Neuron (in vitro differentiated cells): Measurements from ENCODE around the gene GTF2B.
"Not testable (repeated sequence)": the region's sequence is repeated elsewhere in the genome, so short reads cannot be mapped to it uniquely, and the experiment has no call there.

Source experiments
- H2AFZ ChIP-seq: one replicate; pipeline ENCODE4 v1.6.1; 2013; ENCODE audit warnings: low read depth, mild to moderate bottlenecking, inconsistent platforms, low read length, moderate library complexity
- H3K27me3 ChIP-seq: one replicate; pipeline ENCODE4 v1.6.1; 2013; ENCODE audit warnings: low read length; ENCODE audit not compliant: insufficient read depth
- H3K36me3 ChIP-seq: one replicate; pipeline ENCODE4 v1.6.1; 2013; ENCODE audit warnings: low read length; ENCODE audit not compliant: insufficient read depth
- H3K4me1 ChIP-seq: one replicate; pipeline ENCODE4 v1.6.1; 2013; ENCODE audit warnings: low read length; ENCODE audit not compliant: insufficient read depth
- H3K4me3 ChIP-seq: 2 replicates; pipeline ENCODE4 v1.5.1; 2013; ENCODE audit warnings: mild to moderate bottlenecking, low read length, moderate library complexity
- H3K9me3 ChIP-seq: one replicate; pipeline ENCODE4 v1.6.1; 2013; ENCODE audit warnings: low read length

The GTF2B gene

GRCh38 chr1:88877382-88877825 lies 14.0 kb downstream of the GTF2B start:
- no peaks in the 10 kb centered on the region for H3K27me3 ChIP-seq
- H3K4me3 ChIP-seq = no peak overlapping the region
- no peaks in the 10 kb centered on the region for H3K9me3 ChIP-seq
- H3K4me1 ChIP-seq = no peaks in the 10 kb centered on the region
- no peak overlapping the region for H2AFZ ChIP-seq
- peaks cover 9% of the 10 kb centered on the region for H3K36me3 ChIP-seq

- H3K9me3 ChIP-seq = no peaks in the 10 kb centered on the region
- H3K4me1 ChIP-seq = no peaks in the 10 kb centered on the region
- no peak overlapping the region for H2AFZ ChIP-seq
- no peaks in the 10 kb centered on the region for H3K27me3 ChIP-seq
- peaks cover 7% of the 10 kb centered on the region for H3K36me3 ChIP-seq
- H3K4me3 ChIP-seq = no peak overlapping the region
Observed at GRCh38 chr1:88876573-88877365, 14.6 kb downstream of the GTF2B start.

DNA sequence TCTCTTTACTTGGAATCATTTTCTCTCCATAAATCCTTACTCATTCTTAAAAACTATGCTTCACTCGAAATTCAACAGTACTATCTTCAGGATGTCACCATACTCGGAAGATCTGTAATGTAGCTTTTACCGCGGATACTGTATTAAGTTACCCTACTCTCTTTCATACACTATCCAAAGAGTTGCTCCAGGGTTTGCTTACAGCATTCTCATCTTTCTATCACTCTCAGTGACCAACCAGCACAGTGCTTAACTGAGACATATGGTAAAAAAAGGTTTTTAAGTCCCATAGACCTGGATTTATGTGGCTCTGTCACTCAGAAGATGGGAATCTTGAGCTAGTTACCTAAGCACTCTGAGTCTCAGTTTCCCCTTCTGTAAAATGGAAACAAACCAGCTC lies 15.8 kb downstream of the GTF2B start:
- Histone ChIP-seq H3K9me3 (no peaks in the 10 kb centered on the region), H2AFZ (no peak overlapping the region), H3K4me3 (no peak overlapping the region), H3K36me3 (peaks cover 2% of the 10 kb centered on the region), H3K4me1 (no peaks in the 10 kb centered on the region), H3K27me3 (no peaks in the 10 kb centered on the region)

GRCh38 chr1:88873737-88874349 lies 17.5 kb downstream of the GTF2B start:
- no peak overlapping the region for H2AFZ ChIP-seq
- peaks cover 2% of the 10 kb centered on the region for H3K36me3 ChIP-seq
- H3K4me3 ChIP-seq = no peak overlapping the region
- no peaks in the 10 kb centered on the region for H3K27me3 ChIP-seq
- H3K9me3 ChIP-seq = no peaks in the 10 kb centered on the region
- no peaks in the 10 kb centered on the region for H3K4me1 ChIP-seq

- H3K4me1 ChIP-seq, H3K4me3 ChIP-seq, H3K36me3 ChIP-seq, H3K27me3 ChIP-seq, H2AFZ ChIP-seq, H3K9me3 ChIP-seq: not testable (repeated sequence)
Observed at GRCh38 chr1:88869644-88870043, 21.7 kb downstream of the GTF2B start.

DNA sequence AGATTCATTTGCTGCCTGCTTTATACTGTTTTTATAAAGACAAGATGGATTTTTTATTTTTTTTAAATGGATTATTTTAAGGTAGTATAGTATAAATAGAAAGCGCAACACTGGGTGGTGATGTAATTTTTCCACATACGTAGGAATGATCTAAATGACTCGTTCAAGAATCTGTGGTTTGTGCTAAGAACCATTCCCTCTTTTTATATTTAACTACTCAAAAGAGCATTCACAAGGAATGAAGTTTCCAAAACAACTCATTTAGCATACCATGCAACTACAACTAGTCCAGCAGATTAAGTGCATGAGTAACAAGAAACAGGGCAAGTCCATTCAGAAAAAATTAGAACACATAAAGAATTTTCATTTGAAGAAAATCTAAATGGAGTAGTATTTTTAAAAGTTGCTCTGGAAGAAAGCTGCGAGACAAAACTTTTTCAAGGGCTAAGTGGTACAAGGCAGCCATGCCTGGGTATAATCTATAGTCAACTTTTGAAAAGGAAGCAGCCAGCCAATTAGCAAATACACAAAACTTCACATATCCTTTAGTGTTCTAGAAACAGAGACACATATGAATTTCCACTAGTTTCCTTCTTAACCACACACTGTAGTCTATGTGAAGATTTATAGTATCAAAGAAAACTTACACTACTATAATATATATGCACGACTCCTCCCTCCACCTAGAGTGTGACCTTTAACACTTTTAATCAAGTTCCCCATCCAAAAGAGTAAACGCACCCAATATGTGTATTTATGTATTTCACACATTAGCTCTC lies 23.4 kb downstream of the GTF2B start:
- no peak overlapping the region for H2AFZ ChIP-seq
- H3K27me3 ChIP-seq = no peaks in the 10 kb centered on the region
- peaks cover 2% of the 10 kb centered on the region for H3K36me3 ChIP-seq
- no peaks in the 10 kb centered on the region for H3K9me3 ChIP-seq
- H3K4me3 ChIP-seq = no peak overlapping the region
- H3K4me1 ChIP-seq = no peaks in the 10 kb centered on the region

GRCh38 chr1:88851303-88852063 lies 39.9 kb downstream of the GTF2B start:
- Histone ChIP-seq H3K27me3 (no peaks in the 10 kb centered on the region), H3K4me1 (peaks cover 17% of the 10 kb centered on the region), H3K36me3 (peaks cover 30% of the 10 kb centered on the region), H3K4me3 (no peak overlapping the region), H3K9me3 (no peaks in the 10 kb centered on the region), H2AFZ (no peak overlapping the region)

DNA sequence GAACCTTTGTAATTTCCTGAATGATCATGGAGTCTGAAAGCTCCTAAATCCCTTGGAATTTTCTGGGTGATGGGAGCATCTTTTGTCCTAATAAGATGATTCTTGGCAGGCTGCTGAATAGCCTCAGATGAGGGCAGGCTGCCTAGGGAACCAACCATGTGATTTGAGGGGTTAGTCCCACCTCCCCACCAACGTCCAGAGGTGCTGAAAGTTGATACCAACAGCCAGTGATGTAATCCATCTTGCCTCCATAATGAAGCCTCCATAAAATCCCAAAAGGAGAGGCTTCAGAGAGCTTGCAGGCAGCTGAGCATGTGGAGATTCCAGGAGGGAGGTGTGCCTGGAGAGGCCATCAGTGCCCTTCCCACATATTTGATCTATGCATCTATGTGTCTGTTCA lies 43.7 kb downstream of the GTF2B start:
- peaks cover 5% of the 10 kb centered on the region for H3K36me3 ChIP-seq
- peaks cover 17% of the 10 kb centered on the region for H3K4me1 ChIP-seq
- H2AFZ ChIP-seq = no peak overlapping the region
- no peaks in the 10 kb centered on the region for H3K27me3 ChIP-seq
- no peaks in the 10 kb centered on the region for H3K9me3 ChIP-seq
- H3K4me3 ChIP-seq = no peak overlapping the region

GRCh38 chr1:88825721-88826120 lies 65.6 kb downstream of the GTF2B start:
- H3K9me3 ChIP-seq = no peaks in the 10 kb centered on the region
- H2AFZ ChIP-seq = no peak overlapping the region
- no peak overlapping the region for H3K4me3 ChIP-seq
- peaks cover 40% of the 10 kb centered on the region for H3K36me3 ChIP-seq
- H3K4me1 ChIP-seq = no peaks in the 10 kb centered on the region
- H3K27me3 ChIP-seq = no peaks in the 10 kb centered on the region

DNA sequence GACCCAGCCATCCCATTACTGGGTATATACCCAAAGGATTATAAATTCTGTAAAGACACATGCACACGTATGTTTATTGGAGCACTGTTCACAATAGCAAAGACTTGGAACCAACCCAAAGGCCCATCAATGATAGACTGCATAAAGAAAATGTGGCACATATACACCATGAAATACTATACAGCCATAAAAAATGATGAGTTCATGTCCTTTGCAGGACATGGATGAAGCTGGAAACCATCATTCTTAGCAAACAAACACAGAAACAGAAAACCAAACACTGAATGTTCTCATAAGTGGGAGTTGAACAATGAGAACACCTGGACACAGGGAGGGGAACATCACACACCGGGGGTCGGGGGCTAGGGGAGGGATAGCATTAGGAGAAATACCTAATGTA lies 71.7 kb downstream of the GTF2B start:
- not testable (repeated sequence) for H2AFZ ChIP-seq, H3K27me3 ChIP-seq, H3K4me1 ChIP-seq, H3K9me3 ChIP-seq, H3K4me3 ChIP-seq
- H3K36me3 ChIP-seq = peaks cover 15% of the 10 kb centered on the region

- Histone ChIP-seq H3K9me3 (no peaks in the 10 kb centered on the region), H3K4me1 (no peaks in the 10 kb centered on the region), H3K4me3 (no peak overlapping the region), H2AFZ (no peak overlapping the region), H3K27me3 (no peaks in the 10 kb centered on the region), H3K36me3 (peaks cover 32% of the 10 kb centered on the region)
Observed at GRCh38 chr1:88813471-88813870, 77.9 kb downstream of the GTF2B start.

DNA sequence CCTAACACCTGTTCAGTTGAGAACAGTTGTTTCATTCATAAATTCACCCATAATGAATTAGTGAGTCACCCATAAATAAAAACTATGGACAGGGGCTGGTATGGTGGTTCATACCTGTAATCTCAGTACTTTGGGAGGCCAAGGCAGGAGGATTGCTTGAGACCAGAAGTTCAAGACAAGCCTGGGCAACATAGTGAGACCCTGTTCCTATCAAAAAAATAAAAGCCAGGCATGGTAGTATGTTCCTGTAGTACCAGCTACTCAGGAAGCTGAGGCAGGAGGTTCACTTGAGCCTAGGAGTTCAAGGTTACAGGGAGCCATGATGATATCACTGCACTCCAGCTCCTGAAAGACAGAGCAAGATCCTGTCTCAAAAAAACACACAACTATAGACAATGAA lies 79.0 kb downstream of the GTF2B start:
- Histone ChIP-seq H3K4me1 (no peaks in the 10 kb centered on the region), H3K36me3 (peaks cover 40% of the 10 kb centered on the region), H2AFZ (no peak overlapping the region), H3K27me3 (no peaks in the 10 kb centered on the region), H3K9me3 (no peaks in the 10 kb centered on the region), H3K4me3 (no peak overlapping the region)

GRCh38 chr1:88803444-88803843 lies 87.9 kb downstream of the GTF2B start:
- Histone ChIP-seq H2AFZ (no peak overlapping the region), H3K4me3 (no peak overlapping the region), H3K4me1 (no peaks in the 10 kb centered on the region), H3K27me3 (no peaks in the 10 kb centered on the region), H3K36me3 (peaks cover 69% of the 10 kb centered on the region), H3K9me3 (peaks cover 13% of the 10 kb centered on the region)
